Hepatocyte (in vitro differentiated cells): ENCODE data around the gene NELL2.

Experiments used
- EZH2 ChIP-seq: fragments of 200-600 bp; sonication (generic); IDR thresholded peaks from 2 replicates; pipeline ENCODE4 v1.6.1; 2016; ENCODE audit warnings: antibody characterized with exemption, mild to moderate bottlenecking, borderline replicate concordance
- EZH2phosphoT487 ChIP-seq: fragments of 200-600 bp; sonication (generic); IDR thresholded peaks from one replicate; pipeline ENCODE4 v1.6.1; 2018; ENCODE audit warnings: antibody characterized with exemption, mild to moderate bottlenecking, low read depth, moderate library complexity; ENCODE audit not compliant: unreplicated experiment, severe bottlenecking
- TF ChIP-seq, protein P1 (sequence below): fragments of 200-600 bp; sonication (generic); IDR thresholded peaks from 2 replicates; pipeline ENCODE4 v1.5.1; 2016; ENCODE audit warnings: antibody characterized with exemption, mild to moderate bottlenecking; ENCODE audit not compliant: poor library complexity

DNA sequence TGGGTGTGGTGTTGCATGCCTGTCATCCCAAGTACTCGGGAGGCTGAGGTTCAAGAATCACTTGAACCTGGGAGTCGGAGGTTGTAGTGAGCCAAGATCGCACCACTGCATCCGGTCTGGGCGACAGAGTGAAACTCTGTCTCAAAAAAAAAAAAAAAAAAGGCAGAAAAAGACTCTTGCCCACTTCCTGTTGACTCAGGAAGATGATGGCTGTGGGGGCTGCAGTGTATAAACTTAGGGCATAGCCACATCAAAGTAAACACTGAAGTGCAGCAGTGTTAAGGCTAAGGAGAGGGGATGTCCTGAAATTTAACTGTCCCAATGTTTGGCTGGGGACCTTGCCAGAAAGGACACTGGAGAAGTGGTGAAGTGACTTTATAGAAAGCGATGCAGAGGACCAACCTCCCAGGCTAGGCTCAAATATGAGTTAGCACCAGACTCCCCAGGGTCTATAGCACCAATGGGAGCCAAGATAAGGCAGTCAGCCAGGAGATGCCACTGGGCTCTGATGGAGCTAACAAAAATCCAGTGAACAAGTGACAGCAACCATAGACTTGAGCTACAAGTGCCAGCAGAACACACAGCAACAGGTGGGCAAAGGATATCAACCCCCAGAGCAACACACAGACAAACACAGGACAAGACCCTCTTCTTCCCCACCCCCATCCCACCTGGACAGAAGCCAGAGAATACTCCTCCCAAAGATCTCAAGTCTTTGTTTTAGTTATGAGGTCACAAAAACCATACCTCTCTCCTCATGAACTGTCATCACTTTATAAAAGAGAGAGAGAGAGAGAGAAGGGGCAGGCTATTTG lies 28.0 kb downstream of the NELL2 start:
- TF ChIP-seq, protein P1, sequence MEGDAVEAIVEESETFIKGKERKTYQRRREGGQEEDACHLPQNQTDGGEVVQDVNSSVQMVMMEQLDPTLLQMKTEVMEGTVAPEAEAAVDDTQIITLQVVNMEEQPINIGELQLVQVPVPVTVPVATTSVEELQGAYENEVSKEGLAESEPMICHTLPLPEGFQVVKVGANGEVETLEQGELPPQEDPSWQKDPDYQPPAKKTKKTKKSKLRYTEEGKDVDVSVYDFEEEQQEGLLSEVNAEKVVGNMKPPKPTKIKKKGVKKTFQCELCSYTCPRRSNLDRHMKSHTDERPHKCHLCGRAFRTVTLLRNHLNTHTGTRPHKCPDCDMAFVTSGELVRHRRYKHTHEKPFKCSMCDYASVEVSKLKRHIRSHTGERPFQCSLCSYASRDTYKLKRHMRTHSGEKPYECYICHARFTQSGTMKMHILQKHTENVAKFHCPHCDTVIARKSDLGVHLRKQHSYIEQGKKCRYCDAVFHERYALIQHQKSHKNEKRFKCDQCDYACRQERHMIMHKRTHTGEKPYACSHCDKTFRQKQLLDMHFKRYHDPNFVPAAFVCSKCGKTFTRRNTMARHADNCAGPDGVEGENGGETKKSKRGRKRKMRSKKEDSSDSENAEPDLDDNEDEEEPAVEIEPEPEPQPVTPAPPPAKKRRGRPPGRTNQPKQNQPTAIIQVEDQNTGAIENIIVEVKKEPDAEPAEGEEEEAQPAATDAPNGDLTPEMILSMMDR: no peak
- TF ChIP-seq EZH2phosphoT487: no peak
- TF ChIP-seq EZH2: no peak
